Peyer's patch (tissue), 4 donors: ENCODE data around the gene WASL.

Experiments used
- CTCF ChIP-seq, 6 experiments: fragments of 450-650 bp in 4 of 6; fragments of 200-600 bp in 2 of 6; sonication (generic) in 1 of 6; IDR thresholded peaks; one replicate each; pipeline ENCODE4 v1.5.1; 2017 to 2019; ENCODE audit warnings: antibody characterized with exemption in 6 of 6, mild to moderate bottlenecking in 3 of 6, moderate library complexity in 1 of 6
- POLR2A ChIP-seq, 2 donors: fragments of 450-650 bp; IDR thresholded peaks; one replicate each; pipeline ENCODE4 v1.5.1; 2017; ENCODE audit warnings: antibody characterized with exemption in 2 of 2, mild to moderate bottlenecking in 2 of 2, moderate library complexity in 2 of 2

GRCh38 chr7:123744416-123744815 is 4.4 kb downstream of the WASL start:
- TF ChIP-seq CTCF (IDR thresholded peaks at IDR 0.05), result no peak
- TF ChIP-seq POLR2A (IDR thresholded peaks at IDR 0.05), result no peak
